ENCODE measurements around the gene AGBL4.

DNA sequence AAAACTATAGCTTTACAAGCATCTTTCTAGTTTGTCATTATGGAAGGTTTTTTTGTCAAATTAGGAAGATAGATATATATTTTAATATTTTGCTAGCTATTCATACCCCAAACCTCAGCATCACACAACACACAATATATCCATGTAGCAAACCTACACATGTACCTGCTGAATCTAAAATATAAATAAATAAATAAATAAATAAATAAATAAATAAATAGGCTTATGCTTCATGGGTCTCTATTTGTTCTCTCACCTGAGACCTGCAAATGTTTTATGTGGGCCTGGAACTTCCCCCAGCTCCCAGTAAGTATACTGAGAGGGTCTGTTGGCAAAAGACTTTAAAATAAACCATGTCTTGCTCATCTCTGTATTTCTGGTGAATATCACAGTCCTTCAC lies 1099.7 kb downstream of the AGBL4 start:
- TF ChIP-seq, protein P1, sequence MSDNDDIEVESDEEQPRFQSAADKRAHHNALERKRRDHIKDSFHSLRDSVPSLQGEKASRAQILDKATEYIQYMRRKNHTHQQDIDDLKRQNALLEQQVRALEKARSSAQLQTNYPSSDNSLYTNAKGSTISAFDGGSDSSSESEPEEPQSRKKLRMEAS (IDR thresholded peaks at IDR 0.05): no peak
- no peak for TF ChIP-seq NFIC (IDR thresholded peaks at IDR 0.05)
- no peak for TF ChIP-seq TAF1 (IDR thresholded peaks at IDR 0.05; ENCODE audit: low read depth)
- TF ChIP-seq RAD21 (IDR thresholded peaks at IDR 0.05; ENCODE audit: low read depth): no peak
- no peak for TF ChIP-seq ZBTB7A (IDR thresholded peaks at IDR 0.05; ENCODE audit: low read depth)
- TF ChIP-seq REST (IDR thresholded peaks at IDR 0.05; ENCODE audit: low read depth): no peak
- TF ChIP-seq EP300 (IDR thresholded peaks at IDR 0.05; ENCODE audit: borderline replicate concordance): no peak
- TF ChIP-seq EGR1 (IDR thresholded peaks at IDR 0.05): no peak

All from Ishikawa (cell line).